Suprapubic skin (tissue), 4 donors: ENCODE measurements around the gene PARD3B. TPM values are rescaled to one million over a fixed set of nuclear protein-coding genes. Genes with fewer than 3 reads are reported as not detected.

ENCODE experiments used
- DNase-seq, 2 donors: peaks; one replicate each; pipeline ENCODE4 v3.0.0-alpha.2; 2019; ENCODE audit warnings: low spot score in 2 of 2
- H3K27ac ChIP-seq: fragments of 200-600 bp; sonication (generic); one replicate; pipeline ENCODE4 v1.5.1; 2019
- H3K27me3 ChIP-seq: fragments of 200-600 bp; sonication (generic); one replicate; pipeline ENCODE4 v1.5.1; 2019
- H3K36me3 ChIP-seq: fragments of 200-600 bp; sonication (generic); one replicate; pipeline ENCODE4 v1.5.1; 2019
- H3K4me1 ChIP-seq: fragments of 200-600 bp; sonication (generic); one replicate; pipeline ENCODE4 v1.5.1; 2019
- H3K4me3 ChIP-seq: fragments of 200-600 bp; sonication (generic); one replicate; pipeline ENCODE4 v1.5.1; 2019; ENCODE audit warnings: mild to moderate bottlenecking
- H3K9me3 ChIP-seq: fragments of 200-600 bp; sonication (generic); one replicate; pipeline ENCODE4 v1.5.1; 2019
- CTCF ChIP-seq, 2 donors: fragments of 200-600 bp in 1 of 2; fragments of 450-650 bp in 1 of 2; sonication (generic) in 1 of 2; IDR thresholded peaks; one replicate each; pipeline ENCODE4 v1.5.1; 2016 to 2019; ENCODE audit warnings: antibody characterized with exemption in 2 of 2, mild to moderate bottlenecking in 1 of 2, moderate library complexity in 1 of 2
- EP300 ChIP-seq: sonication (generic); formaldehyde crosslinking; IDR thresholded peaks from one replicate; pipeline ENCODE4 v1.6.1; 2017; ENCODE audit warnings: antibody characterized with exemption
- POLR2A ChIP-seq, 2 donors: fragments of 450-650 bp; IDR thresholded peaks; one replicate each; pipeline ENCODE4 v1.6.1; 2017; ENCODE audit warnings: antibody characterized with exemption in 2 of 2, mild to moderate bottlenecking in 2 of 2, moderate library complexity in 2 of 2
- POLR2AphosphoS5 ChIP-seq, 3 donors: sonication (generic); formaldehyde crosslinking; IDR thresholded peaks; one replicate each; pipeline ENCODE4 v1.6.1; 2017; ENCODE audit warnings: antibody characterized with exemption in 3 of 3
- WGBS: methylation state at CpG from one replicate; pipeline ENCODE4 v1.1.5; 2018; 5-methylcytosine and 5-hydroxymethylcytosine counted together
- total RNA-seq, 4 donors: library from RNA; depleted of rRNA; stranded (reverse); fragments of >200 nt; gene quantifications; one replicate each; pipeline ENCODE4 v1.1.0, GENCODE V29; 2016

PARD3B gene
- total RNA-seq, 4 donors from 2014 or later, result 12.5 to 18.9 (median 15.5) TPM

- WGBS, result 90% methylated on average over 2 of the region's 2 CpGs
- no peak overlapping the region for H3K27ac ChIP-seq
Measured at GRCh38 chr2:205367331-205367935, 822.2 kb downstream of the PARD3B start.

GRCh38 chr2:205369813-205370212, 824.5 kb downstream of the PARD3B start:
- no peaks in the 10 kb centered on the region for H3K27me3 ChIP-seq
- 59% methylated on average over 1 of the region's 1 CpG for WGBS
- H3K9me3 ChIP-seq, result no peaks in the 10 kb centered on the region
- DNase-seq, result no peak
- TF ChIP-seq EP300 (no peak), POLR2AphosphoS5 (IDR thresholded peaks at IDR 0.05) (no peak), POLR2A (IDR thresholded peaks at IDR 0.05) (no peak)
- H3K4me3 ChIP-seq, result no peak overlapping the region
- H3K4me1 ChIP-seq, result no peaks in the 10 kb centered on the region
- H3K27ac ChIP-seq, result no peak overlapping the region
- no peaks in the 10 kb centered on the region for H3K36me3 ChIP-seq

More at GRCh38 chr2:205367331-205367935, 822.2 kb downstream of the PARD3B start:
- Histone ChIP-seq H3K27me3 (no peaks in the 10 kb centered on the region), H3K4me3 (no peak overlapping the region), H3K4me1 (no peaks in the 10 kb centered on the region), H3K9me3 (no peaks in the 10 kb centered on the region), H3K36me3 (no peaks in the 10 kb centered on the region)
- no peak for DNase-seq
- TF ChIP-seq EP300 (no peak), POLR2A (IDR thresholded peaks at IDR 0.05) (no peak), POLR2AphosphoS5 (IDR thresholded peaks at IDR 0.05) (no peak), CTCF (IDR thresholded peaks at IDR 0.05) (no peak)

GRCh38 chr2:205370726-205371125, 825.5 kb downstream of the PARD3B start:
- Histone ChIP-seq H3K27ac (no peak overlapping the region), H3K4me3 (no peak overlapping the region), H3K36me3 (no peaks in the 10 kb centered on the region), H3K4me1 (no peaks in the 10 kb centered on the region), H3K9me3 (no peaks in the 10 kb centered on the region), H3K27me3 (no peaks in the 10 kb centered on the region)
- 92% methylated on average over 2 of the region's 2 CpGs for WGBS
- no peak for DNase-seq
- TF ChIP-seq CTCF (IDR thresholded peaks at IDR 0.05), result no peak
- TF ChIP-seq POLR2AphosphoS5 (IDR thresholded peaks at IDR 0.05), result no peak
- no peak for TF ChIP-seq POLR2A (IDR thresholded peaks at IDR 0.05)
- TF ChIP-seq EP300, result no peak

- Histone ChIP-seq H3K4me3 (no peak overlapping the region), H3K27ac (no peak overlapping the region), H3K27me3 (no peaks in the 10 kb centered on the region), H3K9me3 (no peaks in the 10 kb centered on the region), H3K4me1 (no peaks in the 10 kb centered on the region), H3K36me3 (no peaks in the 10 kb centered on the region)
- no peak for DNase-seq
- no peak for TF ChIP-seq CTCF (IDR thresholded peaks at IDR 0.05)
- TF ChIP-seq EP300, result no peak
- no peak for TF ChIP-seq POLR2AphosphoS5 (IDR thresholded peaks at IDR 0.05)
- no peak for TF ChIP-seq POLR2A (IDR thresholded peaks at IDR 0.05)
Measured at GRCh38 chr2:205372141-205372540, 826.9 kb downstream of the PARD3B start.

- TF ChIP-seq POLR2A (IDR thresholded peaks at IDR 0.05), result no peak
- no peak for TF ChIP-seq POLR2AphosphoS5 (IDR thresholded peaks at IDR 0.05)
- TF ChIP-seq CTCF (IDR thresholded peaks at IDR 0.05), result no peak
- TF ChIP-seq EP300, result no peak
- Histone ChIP-seq H3K27ac (no peak overlapping the region), H3K9me3 (no peaks in the 10 kb centered on the region), H3K36me3 (no peaks in the 10 kb centered on the region), H3K27me3 (no peaks in the 10 kb centered on the region), H3K4me1 (no peaks in the 10 kb centered on the region), H3K4me3 (no peak overlapping the region)
- DNase-seq, result no peak
- 80% methylated on average over 9 of the region's 9 CpGs for WGBS
Measured at GRCh38 chr2:205375461-205376448, 830.5 kb downstream of the PARD3B start.
